Occipital lobe (tissue), 2 donors: ENCODE data around the gene GAA. TPM values are rescaled to one million over a fixed set of nuclear protein-coding genes. Genes with fewer than 3 reads are reported as not detected.

Experiments used
- DNase-seq: peaks from one replicate; lab custom pipeline; 2025; lab: John Stamatoyannopoulos, UW
- total RNA-seq: library from RNA; depleted of rRNA; stranded (reverse); fragments of >200 nt; gene quantifications from one replicate; pipeline ENCODE4 v1.2.3, GENCODE V29; 2014

The GAA gene
- 14.3 TPM for total RNA-seq

DNA sequence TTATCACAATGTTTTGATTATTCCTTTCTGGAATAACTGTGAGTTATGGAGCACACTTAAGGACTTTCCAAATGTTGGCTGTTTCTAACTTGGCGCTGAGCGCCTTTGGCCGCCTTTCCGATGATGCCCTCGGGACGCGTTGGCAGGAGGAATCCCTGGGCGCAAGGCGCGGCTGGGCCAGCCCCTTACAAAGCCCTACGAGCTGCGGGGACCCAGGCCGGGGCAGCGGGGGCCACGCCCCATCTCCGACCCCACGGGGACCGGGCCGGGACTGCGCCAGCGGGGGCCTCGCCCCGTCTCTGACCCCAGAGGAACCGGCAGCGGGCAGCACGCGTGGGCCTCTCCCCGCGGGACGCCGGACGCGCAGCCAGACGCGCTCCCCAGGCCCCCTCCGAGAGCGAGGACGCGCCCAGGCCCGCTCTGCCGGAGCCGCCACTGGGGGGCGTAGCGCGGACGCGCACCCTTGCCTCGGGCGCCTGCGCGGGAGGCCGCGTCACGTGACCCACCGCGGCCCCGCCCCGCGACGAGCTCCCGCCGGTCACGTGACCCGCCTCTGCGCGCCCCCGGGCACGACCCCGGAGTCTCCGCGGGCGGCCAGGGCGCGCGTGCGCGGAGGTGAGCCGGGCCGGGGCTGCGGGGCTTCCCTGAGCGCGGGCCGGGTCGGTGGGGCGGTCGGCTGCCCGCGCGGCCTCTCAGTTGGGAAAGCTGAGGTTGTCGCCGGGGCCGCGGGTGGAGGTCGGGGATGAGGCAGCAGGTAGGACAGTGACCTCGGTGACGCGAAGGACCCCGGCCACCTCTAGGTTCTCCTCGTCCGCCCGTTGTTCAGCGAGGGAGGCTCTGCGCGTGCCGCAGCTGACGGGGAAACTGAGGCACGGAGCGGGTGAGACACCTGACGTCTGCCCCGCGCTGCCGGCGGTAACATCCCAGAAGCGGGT is at the start of gene GAA:
GAA (plus strand) TSS at position 571 of the 935 bp plus-strand sequence. CDS start 3,006 bp downstream, outside the sequence.
- DNase-seq: peak; percentile 67

DNA sequence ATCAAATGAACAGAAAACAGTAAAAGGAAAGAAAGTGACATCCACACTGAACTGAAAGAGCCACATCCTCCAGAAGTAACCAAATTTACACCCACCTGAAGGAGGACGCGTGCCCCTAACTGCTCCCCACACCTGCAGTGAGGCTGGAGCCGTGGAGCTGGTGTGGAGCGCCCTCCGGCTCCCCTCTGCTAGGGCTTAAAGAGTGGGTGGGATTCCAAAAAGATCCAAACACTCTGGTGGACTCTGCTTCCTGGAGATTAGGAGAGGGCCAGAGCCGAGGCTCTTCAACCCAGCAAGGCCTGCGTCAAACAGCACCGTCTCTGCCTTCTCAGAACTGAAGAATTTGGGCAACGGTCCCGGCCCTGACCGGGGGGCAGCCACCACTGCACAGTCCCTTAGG is 49.7 kb upstream of the GAA start:
- no peak for DNase-seq

DNA sequence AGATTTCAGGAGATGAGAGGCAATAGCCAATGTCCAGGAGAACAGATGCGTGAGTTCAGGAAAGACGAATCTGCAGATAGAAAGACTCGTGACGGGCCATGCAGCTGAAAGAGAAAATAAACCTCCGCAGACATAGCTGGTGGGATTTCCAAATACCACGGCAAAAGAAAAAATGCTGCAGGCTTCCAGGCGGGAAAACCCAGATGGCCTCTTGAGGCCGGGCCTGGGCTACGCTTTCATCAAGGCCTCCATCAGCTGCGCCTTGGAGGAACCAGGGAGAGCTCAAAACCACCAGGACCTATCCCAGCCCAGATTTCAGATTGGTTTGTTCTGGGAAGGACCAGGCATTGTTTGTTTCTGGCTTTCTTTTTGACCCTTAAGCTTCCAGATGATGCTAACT is 48.3 kb upstream of the GAA start:
- no peak for DNase-seq

DNA sequence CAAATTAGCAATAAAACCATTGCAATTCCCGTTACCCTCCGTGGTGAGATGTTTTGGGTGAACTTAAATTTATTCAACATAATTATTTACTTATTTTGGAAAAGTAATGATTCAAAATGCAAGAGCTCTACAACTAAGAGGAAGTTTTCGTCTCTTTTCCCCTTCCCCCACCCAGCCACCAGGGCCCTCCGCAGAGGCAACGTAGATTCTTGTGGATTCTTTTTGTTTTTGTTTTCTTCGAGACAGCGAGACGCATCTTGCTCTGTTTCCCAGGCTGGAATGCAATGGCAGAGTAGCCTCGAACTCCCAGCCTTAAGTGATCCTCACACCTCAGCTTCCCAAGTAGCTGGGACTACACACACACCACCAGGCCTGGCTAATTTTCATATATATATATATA is 45.8 kb upstream of the GAA start:
- DNase-seq: no peak

DNA sequence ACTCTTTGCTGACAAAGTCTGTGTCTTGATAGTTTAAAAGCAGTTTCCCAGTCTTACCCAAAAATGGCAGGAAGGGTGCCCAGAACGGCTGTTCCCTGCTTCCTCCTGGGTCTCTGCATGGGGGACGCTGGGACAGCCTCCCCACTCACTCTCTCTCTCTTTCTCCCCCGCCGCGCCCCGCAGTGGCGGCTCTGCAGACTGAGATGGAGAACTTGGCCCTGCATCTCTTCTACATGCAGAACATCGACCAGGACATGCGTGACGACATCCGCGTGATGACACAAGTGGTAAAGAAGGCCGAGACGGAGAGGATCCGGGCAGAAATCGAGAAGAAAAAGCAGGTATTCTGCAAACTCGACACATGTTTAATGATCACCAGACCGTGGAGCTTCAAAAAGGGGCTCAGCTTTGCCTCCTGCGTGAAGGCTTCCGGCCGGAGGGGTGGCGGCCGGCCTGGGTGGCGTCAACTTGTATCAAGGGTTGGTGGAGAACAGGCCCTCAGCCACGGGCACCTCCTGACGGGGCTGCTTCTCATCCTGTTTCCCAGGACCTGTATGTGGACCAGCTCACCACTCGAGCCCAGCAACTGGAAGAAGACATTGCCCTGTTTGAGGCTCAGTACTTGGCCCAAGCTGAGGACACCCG is 42.9 kb upstream of the GAA start:
- DNase-seq: no peak

DNA sequence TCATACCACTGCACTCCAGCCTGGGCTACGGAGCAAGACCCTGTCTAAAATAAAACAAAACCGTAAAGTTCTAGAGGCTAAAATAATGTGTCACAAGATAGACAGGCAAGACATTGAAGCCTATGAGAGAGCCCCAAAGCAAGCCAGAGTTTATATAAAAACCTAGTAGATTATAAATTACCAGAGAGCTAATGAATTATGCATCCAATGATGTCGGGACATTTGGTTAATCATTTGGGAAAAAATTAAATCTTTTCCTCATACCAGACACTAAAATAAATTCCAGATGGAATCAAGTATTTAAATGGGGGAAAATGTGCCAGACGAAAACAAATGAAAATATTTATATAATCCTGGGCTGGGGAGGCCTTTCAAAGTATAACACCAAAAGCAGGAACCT is 40.7 kb upstream of the GAA start:
- DNase-seq: no peak

DNA sequence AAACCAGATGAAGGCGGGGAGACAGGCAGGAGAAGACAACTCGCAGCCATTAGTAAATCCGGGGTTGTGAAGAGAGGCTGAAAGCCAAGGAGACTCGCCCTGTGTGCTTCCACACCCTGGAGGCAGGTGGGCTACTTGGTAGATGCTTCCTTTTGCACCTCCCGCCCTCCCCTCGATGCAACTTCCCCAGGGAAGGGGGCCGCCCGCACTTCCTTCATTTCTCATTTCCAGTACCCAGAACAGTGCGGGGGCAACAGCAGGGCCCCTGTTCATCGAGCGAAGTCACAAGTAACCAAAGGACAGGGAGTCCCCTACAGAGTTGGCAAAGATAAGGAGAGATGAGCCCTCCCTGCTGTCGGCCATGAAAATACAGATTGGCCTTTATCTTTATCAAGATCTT is 40.0 kb upstream of the GAA start:
- no peak for DNase-seq

DNA sequence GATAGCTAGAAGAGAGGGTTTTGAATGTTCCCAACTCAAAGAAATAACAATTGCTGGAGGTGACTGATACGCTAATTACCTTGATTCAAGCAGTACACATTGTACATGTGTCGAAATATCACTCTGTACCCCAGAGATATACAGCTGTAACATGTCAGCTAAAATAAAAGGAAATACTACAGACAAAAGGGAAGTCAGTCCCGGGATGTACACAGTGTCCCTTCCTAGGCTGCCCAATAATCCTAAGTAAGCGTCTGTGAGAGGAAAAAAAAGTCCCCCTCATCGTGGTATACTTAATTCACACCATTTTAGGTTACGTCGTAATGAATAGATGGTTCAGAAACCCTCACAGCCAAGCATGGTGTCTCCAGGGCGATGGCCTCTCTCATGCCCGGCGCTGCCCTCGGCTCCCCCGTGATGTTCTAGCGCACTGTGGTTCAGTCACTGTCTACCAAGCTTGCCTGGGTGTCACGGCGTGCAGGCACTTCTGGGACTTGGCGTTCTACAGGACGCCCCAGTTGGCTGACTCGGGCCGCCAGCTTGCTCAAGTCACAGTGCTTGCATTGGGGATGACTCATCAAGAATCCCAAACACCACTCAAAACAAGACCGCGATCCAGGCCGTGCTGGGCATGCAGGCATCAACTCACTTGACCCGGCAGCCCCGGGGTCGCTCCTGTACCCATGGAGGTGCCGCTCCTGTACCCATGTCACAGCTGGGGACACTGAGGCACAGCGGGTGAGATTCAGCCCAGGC is 37.4 kb upstream of the GAA start:
- no peak for DNase-seq

DNA sequence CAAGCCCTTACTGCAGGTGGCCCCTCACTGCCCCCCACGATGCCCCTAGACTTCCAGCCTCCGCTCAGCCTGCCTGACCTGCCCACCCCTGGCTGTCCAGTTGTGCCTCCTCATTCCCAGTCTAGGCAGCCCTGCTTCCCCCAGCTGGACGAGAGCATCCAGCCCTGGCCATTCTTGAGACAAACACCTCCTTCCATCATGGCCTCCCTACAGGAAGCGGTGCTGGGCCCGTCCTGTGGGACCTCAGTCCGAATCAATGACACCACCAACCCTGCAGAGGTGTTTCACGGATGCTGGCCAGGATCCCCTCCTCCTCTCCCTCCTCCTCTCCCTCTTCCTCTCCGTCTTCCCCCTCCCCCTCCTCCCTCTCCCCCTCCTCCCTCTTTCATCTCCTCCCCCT is 36.7 kb upstream of the GAA start:
- DNase-seq: no peak

DNA sequence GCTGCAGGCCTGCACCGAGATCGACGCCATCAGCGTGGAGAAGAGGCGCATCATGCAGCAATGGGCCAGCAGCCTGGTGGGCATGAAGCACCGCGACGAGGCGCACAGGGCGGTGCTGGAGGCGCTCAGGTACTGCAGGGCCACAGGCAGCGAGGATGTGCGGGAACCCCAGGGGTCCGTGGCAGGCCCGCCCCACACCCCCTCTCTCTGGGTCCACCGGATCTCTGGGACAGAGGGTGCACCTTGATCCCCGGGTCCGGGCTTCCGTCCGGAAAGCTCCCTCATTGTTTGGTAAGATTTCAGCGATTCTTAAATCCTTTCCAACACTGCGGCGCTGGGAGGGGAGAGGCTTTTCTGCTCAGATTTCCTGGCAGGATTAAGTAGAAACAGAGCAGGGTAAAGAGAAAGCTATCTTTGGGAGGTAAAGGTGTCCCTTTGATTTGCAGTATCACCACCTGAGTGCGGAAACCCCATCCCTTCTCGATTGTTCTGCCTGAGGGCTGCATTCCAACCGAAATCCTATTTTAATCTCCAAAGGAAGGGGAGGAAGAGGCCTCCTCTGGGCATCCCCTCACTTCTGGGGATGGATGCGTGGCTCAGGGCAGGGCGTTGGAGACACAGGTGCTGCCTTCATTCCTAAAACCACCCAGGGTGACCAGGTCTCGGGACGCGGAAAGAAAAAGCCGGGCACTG is 35.8 kb upstream of the GAA start:
- no peak for DNase-seq

DNA sequence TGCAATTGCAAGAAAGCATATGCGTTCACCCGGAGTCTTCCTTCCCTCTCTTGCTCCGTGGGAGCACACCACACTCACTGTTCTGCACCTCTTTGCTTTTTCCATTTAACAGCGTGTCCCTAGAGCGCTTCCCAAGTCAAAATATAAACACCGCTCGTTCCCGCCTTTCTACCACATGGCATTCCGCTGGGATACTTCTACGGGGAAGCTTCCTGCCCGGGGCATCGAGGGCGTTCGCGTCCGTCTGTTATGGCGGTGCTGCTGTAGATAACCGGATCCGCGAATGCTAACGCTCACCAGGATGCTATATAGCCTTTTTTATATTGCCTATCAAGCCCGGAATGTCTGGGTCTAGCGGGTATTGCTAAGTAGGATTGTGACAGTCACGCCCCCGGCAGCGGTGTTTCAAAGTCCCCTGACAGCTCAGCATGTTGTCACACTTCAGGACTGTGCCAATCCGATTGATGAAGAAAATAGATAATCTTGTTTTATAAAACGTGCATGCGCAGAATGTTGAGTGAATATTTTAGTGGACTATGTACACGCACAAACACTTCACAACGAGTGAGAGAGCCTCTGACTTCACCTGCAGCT is 33.9 kb upstream of the GAA start:
- DNase-seq: no peak

DNA sequence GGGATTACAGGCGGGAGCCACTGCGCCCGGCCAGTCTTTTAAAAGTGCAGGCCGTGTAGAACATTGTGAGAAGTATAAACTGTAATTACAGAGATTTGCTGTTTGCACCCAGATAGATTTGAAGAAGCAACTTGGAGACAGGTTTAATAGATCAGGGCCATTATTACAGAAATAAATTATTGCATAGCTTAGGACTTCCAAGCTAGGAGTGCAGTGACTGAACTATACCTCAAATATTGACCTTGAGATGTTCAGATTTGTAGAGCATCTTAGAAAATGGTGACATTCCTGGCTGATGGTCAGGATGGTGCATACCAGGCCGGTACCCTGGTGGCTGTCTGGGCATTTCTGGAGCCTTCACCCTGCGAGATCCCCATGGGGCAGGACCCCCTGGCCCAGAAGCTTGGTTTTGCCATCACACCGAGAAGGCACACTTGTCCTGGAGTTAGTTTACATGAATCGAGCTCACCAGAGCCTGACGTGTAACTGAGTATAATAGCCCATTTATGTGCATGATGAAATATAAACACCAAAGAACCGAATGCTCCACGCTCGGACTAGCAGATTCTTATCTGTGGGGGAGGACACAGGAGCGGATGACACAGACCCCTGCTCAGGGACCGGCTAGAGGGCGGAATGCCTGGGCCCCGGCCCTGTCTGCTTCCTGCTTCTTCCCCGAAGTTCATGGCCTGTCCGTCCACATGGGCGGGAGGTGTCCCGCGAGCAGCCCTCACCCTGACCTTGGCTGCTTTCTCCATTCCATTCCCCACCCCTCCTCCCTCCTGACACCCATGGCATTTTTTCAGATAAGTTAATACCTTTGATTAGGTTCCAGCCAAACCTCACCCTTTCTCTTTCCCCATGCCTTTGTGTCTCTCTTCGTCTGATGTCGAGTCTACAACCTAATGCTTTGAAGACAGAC is 32.8 kb upstream of the GAA start:
- DNase-seq: no peak

DNA sequence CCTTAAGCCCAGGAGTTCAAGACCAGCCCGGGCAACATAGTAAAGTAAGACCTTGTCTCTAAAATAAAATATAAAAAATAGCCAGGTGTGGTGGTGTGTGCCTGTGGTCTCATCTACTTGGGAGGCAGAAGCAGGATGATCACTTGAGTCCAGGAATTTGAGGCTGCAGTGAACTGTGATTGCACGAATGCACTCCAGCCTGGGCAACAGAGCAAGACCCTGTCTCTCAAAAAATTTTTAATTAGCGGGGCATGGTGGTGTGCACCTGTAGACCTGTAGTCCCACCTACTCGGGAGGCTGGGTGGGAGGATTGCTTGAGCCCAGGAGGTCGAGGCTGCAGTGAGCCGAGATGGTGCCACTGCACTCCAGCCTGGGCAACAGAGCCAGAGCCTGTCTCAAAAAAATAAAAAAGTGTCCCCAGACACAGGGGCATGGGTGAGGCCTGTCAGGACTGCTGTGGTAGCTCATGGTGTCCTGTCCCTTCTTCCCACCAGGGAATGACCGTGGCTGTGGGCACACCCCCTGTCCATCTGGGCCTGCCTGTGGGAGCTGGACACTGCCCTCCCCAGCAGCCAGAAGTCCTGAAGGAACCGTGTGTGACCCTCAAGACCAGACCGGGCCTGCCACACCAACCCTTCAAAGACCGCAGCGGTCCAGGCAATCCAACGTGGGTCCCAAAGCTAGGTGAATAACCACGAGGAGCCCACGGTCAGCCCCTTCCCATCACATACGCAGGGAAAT is 30.8 kb upstream of the GAA start:
- no peak for DNase-seq

DNA sequence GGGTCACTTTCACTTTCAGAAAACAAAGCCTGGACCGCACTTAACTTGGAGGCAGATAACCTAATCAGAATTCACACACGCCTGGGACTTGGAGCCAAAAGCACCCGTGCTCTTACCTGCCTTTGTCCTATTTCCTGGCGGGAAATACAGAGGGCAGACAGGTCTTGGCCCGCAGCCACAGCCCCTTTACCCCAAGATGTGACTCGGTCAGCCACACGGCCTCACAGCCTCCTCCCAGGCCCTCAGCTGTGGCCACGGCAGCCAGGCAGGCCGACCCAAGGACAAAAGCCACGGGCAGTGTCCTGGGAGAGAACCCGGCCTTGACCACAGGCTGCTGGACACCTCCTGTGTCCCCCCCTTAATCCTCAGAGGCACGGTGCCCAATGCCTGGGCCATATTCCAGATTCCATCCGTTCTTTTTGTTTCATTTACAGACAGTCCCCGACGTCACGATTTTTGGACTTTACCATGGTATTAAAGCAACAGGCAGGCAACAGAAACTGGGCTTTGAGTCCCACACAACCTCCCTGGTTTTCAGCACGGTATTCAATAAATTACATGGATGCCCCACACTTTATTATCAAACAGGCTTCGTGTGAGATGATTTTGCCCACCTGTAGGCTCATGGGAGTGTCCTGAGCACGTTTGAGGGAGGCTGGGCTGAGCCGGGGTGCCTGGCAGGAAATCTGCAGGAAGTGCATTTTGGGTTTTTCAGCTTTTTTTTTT is 30.1 kb upstream of the GAA start:
- no peak for DNase-seq

DNA sequence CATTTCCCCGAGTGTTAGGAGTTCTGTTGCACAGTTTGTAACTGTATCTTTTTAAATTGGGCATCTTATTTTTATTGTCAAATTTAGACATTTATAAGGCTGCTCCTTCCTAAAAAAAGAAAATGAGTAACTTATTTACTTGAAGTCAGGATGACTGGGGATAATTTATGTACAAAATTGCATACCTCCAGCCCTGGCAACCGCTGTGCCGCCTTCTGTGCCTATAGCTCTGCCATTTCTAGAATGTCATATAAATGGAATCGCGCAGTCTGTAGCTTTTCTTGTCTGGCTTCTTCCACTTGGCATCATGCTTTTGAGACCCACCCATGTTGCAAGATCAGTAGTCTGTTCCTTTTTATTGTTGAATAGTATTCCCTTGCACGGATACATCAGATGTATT is 29.0 kb upstream of the GAA start:
- DNase-seq: no peak

DNA sequence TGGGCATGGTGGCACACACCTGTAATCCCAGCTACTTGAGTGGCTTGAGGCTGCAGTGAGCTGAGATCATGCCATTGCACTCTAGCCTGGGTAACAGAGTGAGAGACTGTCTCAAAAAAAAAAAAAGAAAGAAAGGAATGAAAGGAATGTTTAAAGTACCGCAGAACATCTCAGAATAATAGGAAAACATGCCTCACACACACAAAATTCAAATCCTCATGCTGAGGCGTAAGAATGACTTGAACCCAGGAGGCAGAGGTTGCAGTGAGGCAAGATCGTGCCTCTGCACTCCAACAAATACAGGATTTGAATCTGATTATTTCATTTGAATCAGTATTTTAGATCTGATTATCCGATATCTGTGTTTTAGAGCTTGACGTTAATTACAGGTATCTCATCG is 21.3 kb upstream of the GAA start:
- no peak for DNase-seq

DNA sequence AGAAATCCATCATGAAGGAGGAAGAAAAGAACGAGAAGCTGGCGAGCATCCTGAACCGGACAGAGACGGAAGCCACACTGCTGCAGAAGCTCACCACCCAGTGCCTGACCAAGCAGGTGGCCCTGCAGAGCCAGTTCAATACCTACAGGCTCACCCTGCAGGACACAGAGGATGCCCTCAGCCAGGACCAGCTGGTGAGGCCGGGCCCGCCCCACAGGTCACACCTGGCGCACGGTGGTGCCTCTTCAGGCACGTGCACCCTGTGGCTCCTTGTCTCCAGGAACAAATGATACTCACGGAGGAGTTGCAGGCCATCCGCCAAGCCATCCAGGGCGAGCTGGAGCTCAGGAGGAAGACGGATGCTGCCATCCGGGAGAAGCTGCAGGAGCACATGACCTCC is 19.8 kb upstream of the GAA start:
- no peak for DNase-seq

DNA sequence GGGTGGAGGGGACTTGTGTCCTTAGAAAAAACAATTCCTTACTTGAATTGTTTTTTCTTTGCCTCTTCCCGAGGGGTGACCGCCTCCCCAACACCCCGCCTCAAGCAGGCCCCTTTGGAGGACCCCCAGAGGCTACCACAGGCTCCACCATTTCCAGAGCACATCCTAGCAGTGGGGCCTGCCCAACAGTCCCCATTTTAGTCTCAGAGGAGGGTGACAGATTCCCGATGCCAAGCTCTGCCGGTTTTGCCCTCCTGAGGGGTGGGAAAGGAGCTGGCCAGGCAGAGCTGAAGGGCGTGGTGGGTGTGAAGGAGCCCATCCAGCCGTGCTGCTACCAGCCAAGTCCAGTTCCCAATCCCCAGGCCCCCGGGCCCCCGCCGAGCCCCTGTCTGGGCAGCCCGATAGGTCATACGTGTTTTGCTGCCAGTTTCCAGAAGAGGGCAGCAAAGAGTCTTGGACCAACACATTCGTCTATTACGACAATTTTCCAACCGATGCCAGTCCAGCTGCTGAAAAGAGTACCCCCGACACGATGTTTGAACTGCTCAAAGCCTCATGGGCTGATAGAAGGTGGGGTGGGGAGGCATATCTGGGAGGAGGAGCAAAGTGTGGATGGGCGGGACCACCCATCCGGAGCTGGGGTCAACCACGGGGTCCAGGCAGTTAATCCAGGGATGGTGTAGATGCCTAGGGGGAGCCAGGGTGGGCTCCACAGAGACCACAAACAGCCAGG is 18.8 kb upstream of the GAA start:
- DNase-seq: no peak
